C4-2B (cell line): ENCODE results near the gene SLC39A10.

Experiments
- H3K27ac ChIP-seq: fragments of 450-650 bp; 2 replicates; pipeline ENCODE4 v1.5.1; 2017
- CTCF ChIP-seq: fragments of 450-650 bp; conservative IDR thresholded peaks from 2 replicates; pipeline ENCODE4 v1.5.1; 2017; ENCODE audit warnings: mild to moderate bottlenecking
- ZFX ChIP-seq: fragments of 450-650 bp; IDR thresholded peaks from 2 replicates; pipeline ENCODE4 v1.6.1; 2017

The SLC39A10 gene

GRCh38 chr2:195666113-195666712, 9.2 kb downstream of the SLC39A10 start:
- no peak overlapping the region for H3K27ac ChIP-seq
- TF ChIP-seq CTCF (no peak), ZFX (no peak)

GRCh38 chr2:195667974-195668373, 10.9 kb downstream of the SLC39A10 start:
- TF ChIP-seq CTCF (no peak), ZFX (no peak)

GRCh38 chr2:195670191-195670590, 13.2 kb downstream of the SLC39A10 start:
- H3K27ac ChIP-seq, result no peak overlapping the region
- no peak for TF ChIP-seq ZFX

More at GRCh38 chr2:195667974-195668373, 10.9 kb downstream of the SLC39A10 start:
- no peak overlapping the region for H3K27ac ChIP-seq

GRCh38 chr2:195671563-195671962, 14.5 kb downstream of the SLC39A10 start:
- no peak for TF ChIP-seq ZFX
- no peak for TF ChIP-seq CTCF
- no peak overlapping the region for H3K27ac ChIP-seq

GRCh38 chr2:195672674-195673073, 15.6 kb downstream of the SLC39A10 start:
- H3K27ac ChIP-seq, result no peak overlapping the region
- TF ChIP-seq CTCF (peak; percentile 50), ZFX (no peak)

GRCh38 chr2:195674491-195675221, 17.6 kb downstream of the SLC39A10 start:
- TF ChIP-seq CTCF (no peak), ZFX (no peak)

GRCh38 chr2:195675783-195676427, 18.9 kb downstream of the SLC39A10 start:
- H3K27ac ChIP-seq, result no peak overlapping the region
- TF ChIP-seq CTCF (no peak), ZFX (no peak)

More at GRCh38 chr2:195674491-195675221, 17.6 kb downstream of the SLC39A10 start:
- H3K27ac ChIP-seq, result no peak overlapping the region
